ENCODE data around the gene CEP83.

DNA sequence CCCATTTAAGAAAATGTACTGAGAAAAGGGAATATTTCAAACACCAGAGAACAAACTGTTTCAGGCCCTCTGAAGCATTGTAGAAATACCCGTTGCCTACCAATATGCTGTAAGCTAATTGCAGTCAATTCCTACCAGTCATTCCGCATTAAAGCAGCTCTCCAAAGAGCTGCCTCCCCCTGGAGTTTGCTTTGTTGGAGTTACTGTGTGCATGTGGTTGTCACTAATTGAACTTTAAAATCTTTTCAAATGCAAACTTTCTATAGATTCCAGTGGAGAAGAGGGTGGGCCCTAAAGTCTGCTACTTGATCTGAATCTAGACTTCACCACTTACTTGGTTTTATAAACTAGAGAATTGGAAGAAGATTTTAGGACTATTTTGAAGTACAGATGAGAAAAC lies 198.5 kb downstream of the CEP83 start:
- TF ChIP-seq, protein P1, sequence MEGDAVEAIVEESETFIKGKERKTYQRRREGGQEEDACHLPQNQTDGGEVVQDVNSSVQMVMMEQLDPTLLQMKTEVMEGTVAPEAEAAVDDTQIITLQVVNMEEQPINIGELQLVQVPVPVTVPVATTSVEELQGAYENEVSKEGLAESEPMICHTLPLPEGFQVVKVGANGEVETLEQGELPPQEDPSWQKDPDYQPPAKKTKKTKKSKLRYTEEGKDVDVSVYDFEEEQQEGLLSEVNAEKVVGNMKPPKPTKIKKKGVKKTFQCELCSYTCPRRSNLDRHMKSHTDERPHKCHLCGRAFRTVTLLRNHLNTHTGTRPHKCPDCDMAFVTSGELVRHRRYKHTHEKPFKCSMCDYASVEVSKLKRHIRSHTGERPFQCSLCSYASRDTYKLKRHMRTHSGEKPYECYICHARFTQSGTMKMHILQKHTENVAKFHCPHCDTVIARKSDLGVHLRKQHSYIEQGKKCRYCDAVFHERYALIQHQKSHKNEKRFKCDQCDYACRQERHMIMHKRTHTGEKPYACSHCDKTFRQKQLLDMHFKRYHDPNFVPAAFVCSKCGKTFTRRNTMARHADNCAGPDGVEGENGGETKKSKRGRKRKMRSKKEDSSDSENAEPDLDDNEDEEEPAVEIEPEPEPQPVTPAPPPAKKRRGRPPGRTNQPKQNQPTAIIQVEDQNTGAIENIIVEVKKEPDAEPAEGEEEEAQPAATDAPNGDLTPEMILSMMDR (IDR thresholded peaks at IDR 0.05; ENCODE audit: insufficient read depth, low read length, poor library complexity, severe bottlenecking), result no peak
- no peak for TF ChIP-seq EZH2phosphoT487 (conservative IDR thresholded peaks at IDR 0.05; ENCODE audit: low read length)
